D721Med (cell line): ENCODE data around the gene BAHD1.

Source experiments
- DNase-seq: peaks from one replicate; pipeline ENCODE4 v3.0.0; 2011; ENCODE audit warnings: low spot score; ENCODE audit not compliant: insufficient read length
- FAIRE-seq: peaks from 2 replicates; lab custom pipeline; 2011; peaks lifted over from hg19 to GRCh38; lab: Jason Lieb, UNC
- CTCF ChIP-seq: IDR thresholded peaks from 2 replicates; pipeline ENCODE4 v1.5.1; 2012; ENCODE audit warnings: mild to moderate bottlenecking, control low read depth; ENCODE audit not compliant: insufficient read depth; ENCODE audit errors: missing control alignments

The BAHD1 gene

DNA sequence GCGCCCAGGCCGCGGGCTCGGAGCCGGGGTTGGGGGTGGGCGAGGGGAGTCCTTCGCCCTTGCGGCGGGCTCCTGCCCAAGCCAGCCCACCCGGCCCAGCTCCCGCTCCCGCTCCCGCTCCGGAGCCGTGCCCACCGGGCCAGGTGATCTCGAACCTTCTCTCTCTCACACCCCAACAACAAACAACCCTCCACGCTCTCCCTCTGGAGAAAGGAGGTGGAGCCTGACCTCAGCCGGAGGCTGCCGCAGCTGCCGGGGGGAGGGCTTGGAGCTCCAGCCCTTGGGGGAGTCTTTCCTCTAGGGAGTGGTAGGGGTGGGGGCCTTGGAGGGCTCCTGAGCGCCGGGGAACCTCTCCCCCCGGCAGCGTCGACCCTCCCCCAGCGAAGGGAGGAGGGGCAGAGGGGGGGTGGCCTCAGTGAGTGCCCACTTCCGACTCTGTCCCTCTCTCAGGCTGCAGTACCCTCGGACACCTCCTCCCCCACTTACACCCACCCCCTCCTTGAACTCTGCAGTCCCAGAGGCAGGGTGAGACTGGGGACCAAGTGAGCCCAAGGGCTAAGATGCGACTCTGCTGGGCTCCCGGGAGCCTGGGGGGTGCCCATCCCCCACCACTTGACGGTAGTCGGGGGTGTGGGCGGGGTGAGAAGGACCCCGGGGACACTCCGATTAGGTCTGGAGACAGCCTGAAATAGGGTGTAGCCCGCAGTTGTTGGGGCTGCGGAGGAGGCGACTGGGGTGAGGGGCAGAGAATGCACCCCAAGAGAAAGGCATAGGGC is 4.4 kb upstream of the BAHD1 start:
- TF ChIP-seq CTCF: no peak
- DNase-seq (peak; percentile 81), FAIRE-seq (no peak)

DNA sequence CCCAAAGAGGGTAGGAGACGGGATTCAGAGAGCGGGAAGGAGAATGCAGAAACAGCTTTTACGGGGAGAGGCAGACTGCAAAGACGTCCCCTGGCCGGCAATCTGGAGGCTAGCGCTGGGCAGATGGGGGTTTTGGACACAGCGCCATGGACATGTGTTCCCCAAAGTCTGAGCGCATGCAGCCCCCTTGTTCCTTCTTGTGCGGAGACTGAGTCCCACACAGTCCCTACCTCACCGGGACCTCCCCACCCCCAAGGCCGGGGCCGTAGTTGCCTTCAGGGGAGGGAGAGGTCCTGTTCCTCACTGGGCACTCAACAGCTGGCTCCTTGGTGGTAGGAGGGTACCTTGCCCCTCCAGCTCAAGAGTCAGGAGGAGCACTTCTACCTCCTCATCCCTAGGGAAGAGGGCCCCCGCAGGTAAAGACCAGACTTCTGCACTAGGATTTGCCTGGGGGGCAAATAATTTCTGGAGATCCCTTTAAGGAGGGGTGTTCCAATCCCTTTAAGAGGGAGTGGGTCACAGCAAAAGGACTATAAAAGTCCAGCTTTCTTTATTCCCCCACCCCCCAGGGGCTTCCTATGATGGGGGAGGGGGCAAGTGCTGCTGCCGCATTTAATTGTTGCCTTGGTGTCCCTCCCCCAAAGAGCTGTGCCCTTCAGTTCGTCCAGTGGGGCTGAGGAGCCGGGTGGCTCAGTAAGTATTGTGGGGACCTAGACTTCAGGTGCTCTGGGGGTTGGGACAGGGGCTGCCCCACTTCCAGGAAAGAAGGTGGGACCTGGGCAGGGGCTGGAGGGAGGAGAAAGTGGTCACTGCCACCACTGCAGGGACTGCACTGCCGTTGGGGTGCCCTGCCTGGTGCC is 3.6 kb upstream of the BAHD1 start:
- FAIRE-seq (no peak), DNase-seq (no peak)
- TF ChIP-seq CTCF: no peak

GRCh38 chr15:40437752-40438687 is 2.7 kb upstream of the BAHD1 start:
- TF ChIP-seq CTCF: no peak
- DNase-seq (no peak), FAIRE-seq (no peak)

- FAIRE-seq (no peak), DNase-seq (no peak)
- TF ChIP-seq CTCF: no peak
Observed at GRCh38 chr15:40438712-40439111, 2.0 kb upstream of the BAHD1 start.

- TF ChIP-seq CTCF: no peak
- DNase-seq: no peak
- no peak for FAIRE-seq
Observed at GRCh38 chr15:40439461-40439959, 1.2 kb upstream of the BAHD1 start.

- DNase-seq (no peak), FAIRE-seq (no peak)
- TF ChIP-seq CTCF: no peak
Observed at GRCh38 chr15:40439960-40440742, 602 bp upstream of the BAHD1 start.
